HUES6 (cell line): ENCODE data around the gene ESRRB.

Source experiments
- H3K27ac ChIP-seq: 2 replicates; pipeline ENCODE4 v1.7.0; 2013; ENCODE audit warnings: low read depth, mild to moderate bottlenecking, low read length, inconsistent platforms
- H3K27me3 ChIP-seq: 2 replicates; pipeline ENCODE4 v1.6.1; 2013; ENCODE audit warnings: low read length; ENCODE audit not compliant: control insufficient read depth, insufficient read depth
- H3K36me3 ChIP-seq: 2 replicates; pipeline ENCODE4 v1.6.1; 2013; ENCODE audit warnings: low read length; ENCODE audit not compliant: control insufficient read depth, insufficient read depth
- H3K4me1 ChIP-seq: 2 replicates; pipeline ENCODE4 v1.6.1; 2013; ENCODE audit warnings: low read length; ENCODE audit not compliant: control insufficient read depth, insufficient read depth
- H3K4me3 ChIP-seq: 2 replicates; pipeline ENCODE4 v1.5.1; 2013; ENCODE audit warnings: low read depth, low read length
- H3K9ac ChIP-seq: one replicate; pipeline ENCODE4 v1.6.1; 2013; ENCODE audit warnings: mild to moderate bottlenecking, low read length
- H3K9me3 ChIP-seq: 2 replicates; pipeline ENCODE4 v1.6.1; 2013; ENCODE audit warnings: low read depth, low read length; ENCODE audit not compliant: control insufficient read depth, insufficient read depth

ESRRB gene

GRCh38 chr14:76412501-76412900, 36.6 kb downstream of the ESRRB start:
- Histone ChIP-seq H3K36me3 (no peaks in the 10 kb centered on the region), H3K27me3 (0 out of 2 replicates have a peak, but pooled peaks cover 4% of the 10 kb centered on the region), H3K27ac (no peak overlapping the region), H3K9me3 (no peaks in the 10 kb centered on the region), H3K4me3 (no peak overlapping the region), H3K4me1 (peaks cover 25% of the 10 kb centered on the region), H3K9ac (no peak overlapping the region)

- H3K36me3 ChIP-seq, result no peaks in the 10 kb centered on the region
- 0 out of 2 replicates have a peak overlapping the region, but pooled peaks have one; percentile 0 for H3K4me3 ChIP-seq
- no peak overlapping the region for H3K27ac ChIP-seq
- H3K9ac ChIP-seq, result no peak overlapping the region
- H3K9me3 ChIP-seq, result no peaks in the 10 kb centered on the region
- peaks cover 25% of the 10 kb centered on the region for H3K4me1 ChIP-seq
- H3K27me3 ChIP-seq, result 0 out of 2 replicates have a peak, but pooled peaks cover 4% of the 10 kb centered on the region
Measured at GRCh38 chr14:76413106-76413961, 37.4 kb downstream of the ESRRB start.

- Histone ChIP-seq H3K36me3 (no peaks in the 10 kb centered on the region), H3K27me3 (0 out of 2 replicates have a peak, but pooled peaks cover 4% of the 10 kb centered on the region), H3K4me3 (peak overlapping the region; percentile 69), H3K9me3 (no peaks in the 10 kb centered on the region), H3K27ac (no peak overlapping the region), H3K4me1 (peaks cover 25% of the 10 kb centered on the region), H3K9ac (peak overlapping the region; percentile 33)
Measured at GRCh38 chr14:76413962-76414600, 38.1 kb downstream of the ESRRB start.

- H3K4me1 ChIP-seq, result peaks cover 24% of the 10 kb centered on the region
- H3K27ac ChIP-seq, result no peak overlapping the region
- no peaks in the 10 kb centered on the region for H3K27me3 ChIP-seq
- H3K9ac ChIP-seq, result no peak overlapping the region
- H3K36me3 ChIP-seq, result no peaks in the 10 kb centered on the region
- H3K9me3 ChIP-seq, result no peaks in the 10 kb centered on the region
- no peak overlapping the region for H3K4me3 ChIP-seq
Measured at GRCh38 chr14:76419399-76419798, 43.5 kb downstream of the ESRRB start.

GRCh38 chr14:76420827-76421226, 44.9 kb downstream of the ESRRB start:
- Histone ChIP-seq H3K27me3 (no peaks in the 10 kb centered on the region), H3K9me3 (no peaks in the 10 kb centered on the region), H3K4me3 (no peak overlapping the region), H3K36me3 (no peaks in the 10 kb centered on the region), H3K27ac (no peak overlapping the region), H3K4me1 (peaks cover 18% of the 10 kb centered on the region), H3K9ac (no peak overlapping the region)

- Histone ChIP-seq H3K9ac (no peak overlapping the region), H3K36me3 (no peaks in the 10 kb centered on the region), H3K4me3 (no peak overlapping the region), H3K9me3 (no peaks in the 10 kb centered on the region), H3K27me3 (no peaks in the 10 kb centered on the region), H3K4me1 (peaks cover 18% of the 10 kb centered on the region), H3K27ac (no peak overlapping the region)
Measured at GRCh38 chr14:76421662-76422061, 45.7 kb downstream of the ESRRB start.

- Histone ChIP-seq H3K36me3 (no peaks in the 10 kb centered on the region), H3K27me3 (no peaks in the 10 kb centered on the region), H3K27ac (no peak overlapping the region), H3K9ac (no peak overlapping the region), H3K4me3 (no peak overlapping the region), H3K4me1 (peaks cover 18% of the 10 kb centered on the region), H3K9me3 (no peaks in the 10 kb centered on the region)
Measured at GRCh38 chr14:76422662-76423061, 46.7 kb downstream of the ESRRB start.

GRCh38 chr14:76423534-76423933, 47.6 kb downstream of the ESRRB start:
- no peaks in the 10 kb centered on the region for H3K36me3 ChIP-seq
- no peaks in the 10 kb centered on the region for H3K9me3 ChIP-seq
- no peak overlapping the region for H3K27ac ChIP-seq
- no peaks in the 10 kb centered on the region for H3K27me3 ChIP-seq
- no peak overlapping the region for H3K9ac ChIP-seq
- no peak overlapping the region for H3K4me3 ChIP-seq
- H3K4me1 ChIP-seq, result peaks cover 18% of the 10 kb centered on the region

GRCh38 chr14:76424359-76424758, 48.4 kb downstream of the ESRRB start:
- Histone ChIP-seq H3K36me3 (no peaks in the 10 kb centered on the region), H3K9ac (no peak overlapping the region), H3K4me3 (no peak overlapping the region), H3K27ac (no peak overlapping the region), H3K27me3 (no peaks in the 10 kb centered on the region), H3K9me3 (no peaks in the 10 kb centered on the region), H3K4me1 (peaks cover 17% of the 10 kb centered on the region)

- no peaks in the 10 kb centered on the region for H3K9me3 ChIP-seq
- no peak overlapping the region for H3K4me3 ChIP-seq
- peaks cover 6% of the 10 kb centered on the region for H3K4me1 ChIP-seq
- H3K9ac ChIP-seq, result no peak overlapping the region
- H3K27ac ChIP-seq, result no peak overlapping the region
- no peaks in the 10 kb centered on the region for H3K36me3 ChIP-seq
- H3K27me3 ChIP-seq, result no peaks in the 10 kb centered on the region
Measured at GRCh38 chr14:76426161-76426696, 50.3 kb downstream of the ESRRB start.

GRCh38 chr14:76428611-76429010, 52.7 kb downstream of the ESRRB start:
- no peak overlapping the region for H3K9ac ChIP-seq
- no peaks in the 10 kb centered on the region for H3K27me3 ChIP-seq
- no peaks in the 10 kb centered on the region for H3K9me3 ChIP-seq
- no peaks in the 10 kb centered on the region for H3K36me3 ChIP-seq
- no peak overlapping the region for H3K27ac ChIP-seq
- peaks cover 7% of the 10 kb centered on the region; the same call in 1 of the 2 replicates for H3K4me1 ChIP-seq
- no peak overlapping the region for H3K4me3 ChIP-seq
